HepG2 (cell line): Measurements from ENCODE around the gene LOXL3. TPM values are rescaled to one million over a fixed set of nuclear protein-coding genes. Genes with fewer than 3 reads are reported as not detected.

Experiments used
- IRF9 ChIP-seq: sonication (generic); formaldehyde crosslinking; IDR thresholded peaks from 2 replicates; pipeline ENCODE4 v1.8.0; 2022; ENCODE audit warnings: missing genetic modification reagents, mild to moderate bottlenecking, borderline replicate concordance
- ISX ChIP-seq: sonication (generic); formaldehyde crosslinking; conservative IDR thresholded peaks from 2 replicates; pipeline ENCODE4 v1.5.0; 2020; ENCODE audit warnings: missing genetic modification reagents
- KAT2B ChIP-seq: fragments of 150-350 bp; IDR thresholded peaks from 2 replicates; pipeline ENCODE4 v1.6.1; 2014; ENCODE audit warnings: low read depth, low read length, borderline replicate concordance
- KDM1A ChIP-seq: IDR thresholded peaks from 2 replicates; pipeline ENCODE4 v1.6.1; 2016; ENCODE audit warnings: missing compliant biosample characterization
- KMT2B ChIP-seq: IDR thresholded peaks from 2 replicates; pipeline ENCODE4 v1.6.1; 2016; ENCODE audit warnings: missing genetic modification reagents, missing compliant biosample characterization
- MAZ ChIP-seq, 2 experiments: sonication (generic) in 1 of 2; formaldehyde crosslinking in 1 of 2; IDR thresholded peaks; 2 replicates each; pipeline versions ENCODE4 v1.5.0 to v1.6.1; 2012 to 2020; ENCODE audit warnings: low read depth in 2 of 2, mild to moderate bottlenecking in 2 of 2, borderline replicate concordance in 1 of 2, improper control_type of control experiment in 1 of 2, low read length in 1 of 2, missing genetic modification reagents in 1 of 2, moderate library complexity in 1 of 2
- RBM39 ChIP-seq: fragments of 200-400 bp; formaldehyde crosslinking; IDR thresholded peaks from one replicate; pipeline ENCODE4 v1.6.1; 2018; ENCODE audit warnings: antibody characterized with exemption, mild to moderate bottlenecking, low read depth, low read length; ENCODE audit not compliant: poor library complexity, severe bottlenecking
- RFX1 ChIP-seq: fragments of 450-650 bp; IDR thresholded peaks from 2 replicates; pipeline ENCODE4 v1.6.1; 2017
- SMAD1 ChIP-seq: sonication (generic); formaldehyde crosslinking; IDR thresholded peaks from 2 replicates; pipeline ENCODE4 v1.4.0; 2020; ENCODE audit warnings: missing genetic modification reagents, low read depth, mild to moderate bottlenecking, borderline replicate concordance
- ZBTB2 ChIP-seq: sonication (generic); formaldehyde crosslinking; IDR thresholded peaks from 2 replicates; pipeline ENCODE4 v1.8.0; 2022; ENCODE audit warnings: low read depth, missing genetic modification reagents
- ZFP91 ChIP-seq: sonication (generic); formaldehyde crosslinking; IDR thresholded peaks from 2 replicates; pipeline ENCODE4 v1.9.0; 2022; ENCODE audit warnings: missing genetic modification reagents, mild to moderate bottlenecking, borderline replicate concordance
- ZNF276 ChIP-seq: sonication (generic); formaldehyde crosslinking; IDR thresholded peaks from 2 replicates; pipeline ENCODE4 v1.4.0; 2020; ENCODE audit warnings: mild to moderate bottlenecking, low read depth, missing genetic modification reagents
- ZNF30 ChIP-seq: sonication (generic); formaldehyde crosslinking; IDR thresholded peaks from 2 replicates; pipeline ENCODE4 v1.5.0; 2020; ENCODE audit warnings: mild to moderate bottlenecking, missing genetic modification reagents
- ZNF329 ChIP-seq: sonication (generic); formaldehyde crosslinking; IDR thresholded peaks from 2 replicates; pipeline ENCODE4 v1.9.0; 2021; ENCODE audit warnings: low read depth, mild to moderate bottlenecking, missing genetic modification reagents
- ZNF343 ChIP-seq: sonication (generic); formaldehyde crosslinking; IDR thresholded peaks from 2 replicates; pipeline ENCODE4 v1.4.0; 2020; ENCODE audit warnings: mild to moderate bottlenecking, missing genetic modification reagents
- ZNF451 ChIP-seq: sonication (generic); formaldehyde crosslinking; IDR thresholded peaks from 2 replicates; pipeline ENCODE4 v1.5.0; 2020; ENCODE audit warnings: mild to moderate bottlenecking, missing genetic modification reagents
- ZNF564 ChIP-seq: sonication (generic); formaldehyde crosslinking; IDR thresholded peaks from 2 replicates; pipeline ENCODE4 v1.8.1; 2023; ENCODE audit warnings: mild to moderate bottlenecking, missing genetic modification reagents
- ZNF629 ChIP-seq: sonication (generic); formaldehyde crosslinking; conservative IDR thresholded peaks from 2 replicates; pipeline ENCODE4 v1.5.0; 2020; ENCODE audit warnings: missing genetic modification reagents
- ZNF747 ChIP-seq: sonication (generic); formaldehyde crosslinking; IDR thresholded peaks from 2 replicates; pipeline ENCODE4 v1.8.1; 2023; ENCODE audit warnings: missing genetic modification reagents, mild to moderate bottlenecking, borderline replicate concordance
- ZNF788 ChIP-seq: sonication (generic); formaldehyde crosslinking; IDR thresholded peaks from 2 replicates; pipeline ENCODE4 v1.5.0; 2020; ENCODE audit warnings: mild to moderate bottlenecking, missing genetic modification reagents, borderline replicate concordance
- ZSCAN22 ChIP-seq: sonication (generic); formaldehyde crosslinking; IDR thresholded peaks from 2 replicates; pipeline ENCODE4 v1.4.0; 2020; ENCODE audit warnings: mild to moderate bottlenecking, missing genetic modification reagents
- ZSCAN25 ChIP-seq: sonication (generic); formaldehyde crosslinking; IDR thresholded peaks from 2 replicates; pipeline ENCODE4 v1.8.0; 2022; ENCODE audit warnings: mild to moderate bottlenecking, missing genetic modification reagents
- ZSCAN31 ChIP-seq: sonication (generic); formaldehyde crosslinking; IDR thresholded peaks from 2 replicates; pipeline ENCODE4 v1.5.0; 2020; ENCODE audit warnings: low read depth, mild to moderate bottlenecking, missing genetic modification reagents
- polyA plus RNA-seq, 8 experiments: library from polyadenylated mRNA; depleted of rRNA in 3 of 8; stranded (reverse) in 7 of 8; unstranded in 1 of 8; fragments of >200 nt; fragmentation: Illumina TruSeq in 4 of 8; extraction: Trizol in 4 of 8; gene quantifications; 2 replicates each; pipeline versions ENCODE4 v1.2.1 to v1.2.3, GENCODE V29; 2011 to 2016; ENCODE audit warnings: low read depth in 4 of 8, missing spikeins in 1 of 8, mixed read lengths in 1 of 8; ENCODE audit not compliant: insufficient read depth in 1 of 8
- total RNA-seq, 5 experiments: library from RNA; depleted of rRNA; stranded (reverse); fragments of >200 nt; fragmentation: Illumina TruSeq; extraction: Trizol; gene quantifications; 2 replicates each; pipeline ENCODE4 v1.2.3, GENCODE V29; 2016; ENCODE audit warnings: low read depth in 1 of 5

Gene LOXL3
- total and polyA plus RNA-seq, 2 of the 13 experiments (the other 11 are each of a cell fraction or from before 2014, with no cell fraction given), result 0.55 to 6.5 TPM

GRCh38 chr2:74502720-74503505, 50.8 kb downstream of the LOXL3 start (continued):
- peak; percentile 84 for TF ChIP-seq IRF9 (CRISPR knock-in tag)
- no peak; the same call in 1 of the 2 replicates for TF ChIP-seq MAZ (IDR thresholded peaks at IDR 0.05; ENCODE audit: borderline replicate concordance, low read depth, low read length)
- peak; percentile 44; the same call in 1 of the 2 replicates for TF ChIP-seq MAZ (CRISPR knock-in tag; IDR thresholded peaks at IDR 0.05; ENCODE audit: low read depth)
- no peak for TF ChIP-seq SMAD1 (CRISPR knock-in tag)
- TF ChIP-seq KMT2B (CRISPR knock-in tag), result no peak
- peak; percentile 75; the same call in 1 of the 2 replicates for TF ChIP-seq ZNF451
- TF ChIP-seq ZNF276 (CRISPR knock-in tag), result peak; percentile 32; the same call in 1 of the 2 replicates
- no peak for TF ChIP-seq ZNF629 (CRISPR knock-in tag)
- no peak for TF ChIP-seq ZNF343
- peak; percentile 78 for TF ChIP-seq ZNF564 (CRISPR knock-in tag)
- TF ChIP-seq RBM39, result peak; percentile 74
- peak; percentile 88; the same call in 1 of the 2 replicates for TF ChIP-seq ZSCAN31 (CRISPR knock-in tag)
- TF ChIP-seq ZBTB2 (CRISPR knock-in tag), result no peak
- peak; percentile 24; the same call in 1 of the 2 replicates for TF ChIP-seq ZSCAN22 (CRISPR knock-in tag)
- TF ChIP-seq KDM1A (CRISPR knock-in tag), result no peak
- 0 out of 2 replicates have a peak, but pooled peaks have one; percentile 23 for TF ChIP-seq ISX (CRISPR knock-in tag)
- peak; percentile 37; the same call in 1 of the 2 replicates for TF ChIP-seq ZNF788 (CRISPR knock-in tag)
- 0 out of 2 replicates have a peak, but pooled peaks have one; percentile 12 for TF ChIP-seq ZSCAN25 (CRISPR knock-in tag)
- TF ChIP-seq ZNF30 (CRISPR knock-in tag), result peak; percentile 88
- TF ChIP-seq KAT2B, result no peak
- peak; percentile 63; the same call in 1 of the 2 replicates for TF ChIP-seq ZNF747
- peak; percentile 71 for TF ChIP-seq ZFP91
- TF ChIP-seq RFX1, result no peak
- peak; percentile 55; the same call in 1 of the 2 replicates for TF ChIP-seq ZNF329 (CRISPR knock-in tag)
